ENCODE data around the gene BICRAL. TPM values are rescaled to one million over a fixed set of nuclear protein-coding genes. Genes with fewer than 3 reads are reported as not detected.

Gene BICRAL
- total RNA-seq, 3 donors from 2014 or later: 16.7 to 25.2 (median 16.8) TPM

- TF ChIP-seq CTCF (IDR thresholded peaks at IDR 0.05): no peak
- TF ChIP-seq POLR2A (IDR thresholded peaks at IDR 0.05): no peak
- TF ChIP-seq POLR2AphosphoS5 (IDR thresholded peaks at IDR 0.05): no peak
- Histone ChIP-seq H3K9me3 (no peaks in the 10 kb centered on the region), H3K36me3 (peaks cover 9% of the 10 kb centered on the region), H3K27me3 (no peaks in the 10 kb centered on the region), H3K27ac (no peak overlapping the region), H3K4me3 (no peak overlapping the region), H3K4me1 (no peaks in the 10 kb centered on the region)
- no peak for DNase-seq (ENCODE audit: low spot score in 2 of 2)
- intact Hi-C loops (cut with DNase I; ENCODE audit: low total_unique reads): no loop called here
These were observed 82.8 kb downstream of the BICRAL start for GRCh38 chr6:42864602-42865001.

- no peak for DNase-seq (ENCODE audit: low spot score in 2 of 2)
- no peaks in the 10 kb centered on the region for H3K4me1 ChIP-seq
These were observed 88.5 kb downstream of the BICRAL start for GRCh38 chr6:42870145-42870936.

DNA sequence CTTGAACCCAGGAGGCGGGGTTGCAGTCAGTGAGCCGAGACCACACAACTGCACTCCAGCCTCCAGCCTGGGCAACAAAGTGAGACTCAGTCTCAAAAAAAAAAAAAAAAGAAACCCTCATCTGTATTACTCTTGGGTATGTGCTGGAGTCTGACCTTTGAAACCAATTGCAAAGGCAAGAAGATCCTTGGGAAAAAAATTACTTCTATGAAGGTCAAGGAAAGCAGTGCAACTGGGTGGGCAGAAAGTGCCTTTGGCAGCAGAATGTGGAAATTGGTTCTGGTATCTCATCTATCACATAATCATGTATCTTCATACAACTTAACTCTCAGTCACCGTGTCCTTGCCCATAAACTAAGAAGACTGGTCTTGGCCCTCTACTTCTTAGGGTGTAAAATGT, 89.9 kb downstream of the BICRAL start:
- Histone ChIP-seq H3K4me1 (no peaks in the 10 kb centered on the region), H3K9me3 (no peaks in the 10 kb centered on the region), H3K4me3 (no peak overlapping the region), H3K27ac (no peak overlapping the region), H3K27me3 (no peaks in the 10 kb centered on the region), H3K36me3 (no peaks in the 10 kb centered on the region)
- TF ChIP-seq POLR2A (IDR thresholded peaks at IDR 0.05): no peak
- no peak for TF ChIP-seq POLR2AphosphoS5 (IDR thresholded peaks at IDR 0.05)
- no peak for TF ChIP-seq CTCF (IDR thresholded peaks at IDR 0.05)
- intact Hi-C loops (cut with DNase I; ENCODE audit: low total_unique reads): no loop called here
- DNase-seq (ENCODE audit: low spot score in 2 of 2): no peak

More at GRCh38 chr6:42870145-42870936, 88.5 kb downstream of the BICRAL start:
- intact Hi-C loops (cut with DNase I; ENCODE audit: low total_unique reads): no loop called here
- Histone ChIP-seq H3K27ac (no peak overlapping the region), H3K4me3 (no peak overlapping the region), H3K9me3 (no peaks in the 10 kb centered on the region), H3K27me3 (no peaks in the 10 kb centered on the region), H3K36me3 (no peaks in the 10 kb centered on the region)
- no peak for TF ChIP-seq POLR2A (IDR thresholded peaks at IDR 0.05)
- no peak for TF ChIP-seq CTCF (IDR thresholded peaks at IDR 0.05)
- no peak for TF ChIP-seq POLR2AphosphoS5 (IDR thresholded peaks at IDR 0.05)

DNA sequence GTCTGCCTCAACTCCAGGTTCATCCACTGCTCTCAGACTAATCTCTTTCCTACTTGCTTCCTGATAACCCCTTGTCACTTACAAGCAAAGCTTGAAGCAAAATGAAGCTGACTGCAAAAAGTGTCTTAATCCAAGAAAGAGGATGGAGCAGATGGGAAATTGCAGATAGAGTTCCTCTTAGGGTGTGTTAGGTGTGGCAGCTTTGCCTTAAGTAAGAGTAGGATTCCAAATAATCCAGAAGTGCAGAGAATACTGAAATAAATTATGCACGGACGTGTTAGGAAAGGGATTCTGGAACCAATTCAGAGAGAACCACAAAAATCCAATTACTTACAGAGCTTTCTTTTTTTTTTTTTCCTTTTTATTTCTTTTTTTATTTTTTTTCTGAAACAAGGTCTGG, 91.5 kb downstream of the BICRAL start:
- TF ChIP-seq POLR2A (IDR thresholded peaks at IDR 0.05) (no peak), CTCF (IDR thresholded peaks at IDR 0.05) (no peak), POLR2AphosphoS5 (IDR thresholded peaks at IDR 0.05) (no peak)
- Histone ChIP-seq H3K36me3 (no peaks in the 10 kb centered on the region), H3K4me1 (peaks cover 0 to 6% of the 10 kb centered on the region in 2 donors), H3K9me3 (no peaks in the 10 kb centered on the region), H3K27ac (no peak overlapping the region), H3K27me3 (no peaks in the 10 kb centered on the region), H3K4me3 (no peak overlapping the region)
- intact Hi-C loops (cut with DNase I; ENCODE audit: low total_unique reads): no loop called here
- no peak for DNase-seq (ENCODE audit: low spot score in 2 of 2)

GRCh38 chr6:42877695-42878094, 95.8 kb downstream of the BICRAL start:
- Histone ChIP-seq H3K27ac (peak overlapping the region in 1 of 2 donors; percentile 38), H3K4me3 (no peak overlapping the region), H3K36me3 (no peaks in the 10 kb centered on the region), H3K27me3 (no peaks in the 10 kb centered on the region), H3K9me3 (no peaks in the 10 kb centered on the region), H3K4me1 (peaks cover 0 to 6% of the 10 kb centered on the region in 2 donors)
- intact Hi-C loops (cut with DNase I; ENCODE audit: low total_unique reads): no loop called here
- TF ChIP-seq POLR2AphosphoS5 (IDR thresholded peaks at IDR 0.05) (no peak), CTCF (IDR thresholded peaks at IDR 0.05) (no peak), POLR2A (IDR thresholded peaks at IDR 0.05) (no peak)
- no peak for DNase-seq (ENCODE audit: low spot score in 2 of 2)

Measured in breast epithelium (tissue), 4 donors.